Measurements from ENCODE around the gene DAPK2.

DNA sequence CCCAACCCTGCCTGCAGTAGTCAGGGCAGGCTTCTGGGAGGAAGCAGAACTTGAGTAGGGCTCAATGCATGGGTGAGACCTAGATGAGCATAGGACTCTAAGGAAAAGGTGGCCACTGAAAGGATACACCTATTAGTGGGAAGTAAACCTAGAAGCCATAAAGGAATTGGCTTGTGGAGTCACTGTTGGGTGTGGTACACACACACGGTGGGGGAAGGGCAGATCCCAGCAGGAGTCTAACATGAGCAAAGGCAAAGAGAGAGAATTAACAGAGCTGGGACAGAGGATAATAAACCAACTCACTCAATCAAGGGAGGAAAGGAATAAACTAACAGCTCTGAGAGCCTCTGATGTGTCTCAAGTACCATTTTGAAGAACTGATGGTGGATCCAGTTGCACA, 23.1 kb downstream of the DAPK2 start:
- TF ChIP-seq EP300 (IDR thresholded peaks at IDR 0.05; ENCODE audit: borderline replicate concordance) (no peak), YY1 (IDR thresholded peaks at IDR 0.05; ENCODE audit: low read depth) (no peak), RAD21 (IDR thresholded peaks at IDR 0.05; ENCODE audit: low read depth) (no peak), TAF1 (IDR thresholded peaks at IDR 0.05; ENCODE audit: low read depth) (no peak), CREB1 (IDR thresholded peaks at IDR 0.05; ENCODE audit: low read depth) (no peak), NFIC (IDR thresholded peaks at IDR 0.05) (no peak), EGR1 (IDR thresholded peaks at IDR 0.05) (no peak), TEAD4 (IDR thresholded peaks at IDR 0.05) (no peak), FOXM1 (IDR thresholded peaks at IDR 0.05; ENCODE audit: borderline replicate concordance, low read depth) (no peak)
- TF ChIP-seq, protein P1, sequence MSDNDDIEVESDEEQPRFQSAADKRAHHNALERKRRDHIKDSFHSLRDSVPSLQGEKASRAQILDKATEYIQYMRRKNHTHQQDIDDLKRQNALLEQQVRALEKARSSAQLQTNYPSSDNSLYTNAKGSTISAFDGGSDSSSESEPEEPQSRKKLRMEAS (IDR thresholded peaks at IDR 0.05): no peak
- TF ChIP-seq, protein P2, sequence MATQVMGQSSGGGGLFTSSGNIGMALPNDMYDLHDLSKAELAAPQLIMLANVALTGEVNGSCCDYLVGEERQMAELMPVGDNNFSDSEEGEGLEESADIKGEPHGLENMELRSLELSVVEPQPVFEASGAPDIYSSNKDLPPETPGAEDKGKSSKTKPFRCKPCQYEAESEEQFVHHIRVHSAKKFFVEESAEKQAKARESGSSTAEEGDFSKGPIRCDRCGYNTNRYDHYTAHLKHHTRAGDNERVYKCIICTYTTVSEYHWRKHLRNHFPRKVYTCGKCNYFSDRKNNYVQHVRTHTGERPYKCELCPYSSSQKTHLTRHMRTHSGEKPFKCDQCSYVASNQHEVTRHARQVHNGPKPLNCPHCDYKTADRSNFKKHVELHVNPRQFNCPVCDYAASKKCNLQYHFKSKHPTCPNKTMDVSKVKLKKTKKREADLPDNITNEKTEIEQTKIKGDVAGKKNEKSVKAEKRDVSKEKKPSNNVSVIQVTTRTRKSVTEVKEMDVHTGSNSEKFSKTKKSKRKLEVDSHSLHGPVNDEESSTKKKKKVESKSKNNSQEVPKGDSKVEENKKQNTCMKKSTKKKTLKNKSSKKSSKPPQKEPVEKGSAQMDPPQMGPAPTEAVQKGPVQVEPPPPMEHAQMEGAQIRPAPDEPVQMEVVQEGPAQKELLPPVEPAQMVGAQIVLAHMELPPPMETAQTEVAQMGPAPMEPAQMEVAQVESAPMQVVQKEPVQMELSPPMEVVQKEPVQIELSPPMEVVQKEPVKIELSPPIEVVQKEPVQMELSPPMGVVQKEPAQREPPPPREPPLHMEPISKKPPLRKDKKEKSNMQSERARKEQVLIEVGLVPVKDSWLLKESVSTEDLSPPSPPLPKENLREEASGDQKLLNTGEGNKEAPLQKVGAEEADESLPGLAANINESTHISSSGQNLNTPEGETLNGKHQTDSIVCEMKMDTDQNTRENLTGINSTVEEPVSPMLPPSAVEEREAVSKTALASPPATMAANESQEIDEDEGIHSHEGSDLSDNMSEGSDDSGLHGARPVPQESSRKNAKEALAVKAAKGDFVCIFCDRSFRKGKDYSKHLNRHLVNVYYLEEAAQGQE (IDR thresholded peaks at IDR 0.05; ENCODE audit: low read depth): no peak

All from Ishikawa (cell line).